22Rv1 (cell line): ENCODE results near the gene ARHGAP45.

Source experiments
- CTCF ChIP-seq: fragments of 450-650 bp; IDR thresholded peaks from 2 replicates; pipeline ENCODE4 v1.5.1; 2017; ENCODE audit warnings: mild to moderate bottlenecking
- ZFX ChIP-seq: fragments of 450-650 bp; IDR thresholded peaks from 2 replicates; pipeline ENCODE4 v1.6.1; 2017; ENCODE audit warnings: antibody characterized with exemption, borderline replicate concordance

- TF ChIP-seq CTCF (no peak), ZFX (no peak)
These were observed 14.5 kb upstream of the ARHGAP45 start for GRCh38 chr19:1052349-1052975.
